ENCODE data around the gene LYZL1.
"Not testable (repeated sequence)": the region's sequence is repeated elsewhere in the genome, so short reads cannot be mapped to it uniquely, and the experiment has no call there.

GRCh38 chr10:29288906-29289305, at the start of gene LYZL1:
- TF ChIP-seq, protein P1, sequence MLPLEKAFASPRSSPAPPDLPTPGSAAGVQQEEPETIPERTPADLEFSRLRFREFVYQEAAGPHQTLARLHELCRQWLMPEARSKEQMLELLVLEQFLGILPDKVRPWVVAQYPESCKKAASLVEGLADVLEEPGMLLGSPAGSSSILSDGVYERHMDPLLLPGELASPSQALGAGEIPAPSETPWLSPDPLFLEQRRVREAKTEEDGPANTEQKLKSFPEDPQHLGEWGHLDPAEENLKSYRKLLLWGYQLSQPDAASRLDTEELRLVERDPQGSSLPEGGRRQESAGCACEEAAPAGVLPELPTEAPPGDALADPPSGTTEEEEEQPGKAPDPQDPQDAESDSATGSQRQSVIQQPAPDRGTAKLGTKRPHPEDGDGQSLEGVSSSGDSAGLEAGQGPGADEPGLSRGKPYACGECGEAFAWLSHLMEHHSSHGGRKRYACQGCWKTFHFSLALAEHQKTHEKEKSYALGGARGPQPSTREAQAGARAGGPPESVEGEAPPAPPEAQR (CRISPR knock-in tag; IDR thresholded peaks at IDR 0.05): not testable (repeated sequence)
- TF ChIP-seq CTCF (IDR thresholded peaks at IDR 0.05); ATF1 (CRISPR knock-in tag; IDR thresholded peaks at IDR 0.05); KAT7 (CRISPR knock-in tag; IDR thresholded peaks at IDR 0.05; ENCODE audit: borderline replicate concordance); PREB (CRISPR knock-in tag; IDR thresholded peaks at IDR 0.05; ENCODE audit: borderline replicate concordance); NR2C2 (CRISPR knock-in tag; IDR thresholded peaks at IDR 0.05); PRDM15 (CRISPR knock-in tag; IDR thresholded peaks at IDR 0.05); ATF3 (CRISPR knock-in tag; conservative IDR thresholded peaks at IDR 0.05); NFYB (CRISPR knock-in tag; conservative IDR thresholded peaks at IDR 0.05; ENCODE audit: low read depth); CBFB (CRISPR knock-in tag; IDR thresholded peaks at IDR 0.05; ENCODE audit: low read depth); CREM (CRISPR knock-in tag; IDR thresholded peaks at IDR 0.05); ELF4 (CRISPR knock-in tag; IDR thresholded peaks at IDR 0.05; ENCODE audit: low read depth): not testable (repeated sequence)
- TF ChIP-seq, protein P2, sequence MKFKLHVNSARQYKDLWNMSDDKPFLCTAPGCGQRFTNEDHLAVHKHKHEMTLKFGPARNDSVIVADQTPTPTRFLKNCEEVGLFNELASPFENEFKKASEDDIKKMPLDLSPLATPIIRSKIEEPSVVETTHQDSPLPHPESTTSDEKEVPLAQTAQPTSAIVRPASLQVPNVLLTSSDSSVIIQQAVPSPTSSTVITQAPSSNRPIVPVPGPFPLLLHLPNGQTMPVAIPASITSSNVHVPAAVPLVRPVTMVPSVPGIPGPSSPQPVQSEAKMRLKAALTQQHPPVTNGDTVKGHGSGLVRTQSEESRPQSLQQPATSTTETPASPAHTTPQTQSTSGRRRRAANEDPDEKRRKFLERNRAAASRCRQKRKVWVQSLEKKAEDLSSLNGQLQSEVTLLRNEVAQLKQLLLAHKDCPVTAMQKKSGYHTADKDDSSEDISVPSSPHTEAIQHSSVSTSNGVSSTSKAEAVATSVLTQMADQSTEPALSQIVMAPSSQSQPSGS (CRISPR knock-in tag; IDR thresholded peaks at IDR 0.05; ENCODE audit: borderline replicate concordance, low read depth): not testable (repeated sequence)
